H1 (cell line): ENCODE data around the gene MAGI1. TPM values are rescaled to one million over a fixed set of nuclear protein-coding genes. Genes with fewer than 3 reads are reported as not detected.

Experiments
- CBX8 ChIP-seq: fragments of 300-800, 300-1000 bp; sonication (generic); IDR thresholded peaks from 2 replicates; pipeline ENCODE4 v1.7.1; 2016; ENCODE audit warnings: low read depth, low read length, borderline replicate concordance
- KDM1A ChIP-seq: fragments of 200-600, 300-600 bp; sonication (generic); IDR thresholded peaks from 2 replicates; pipeline ENCODE4 v1.7.1; 2016; ENCODE audit warnings: mild to moderate bottlenecking, low read length, borderline replicate concordance
- PHF8 ChIP-seq: fragments of 200-600 bp; sonication (generic); conservative IDR thresholded peaks from 2 replicates; pipeline ENCODE4 v1.7.1; 2012; ENCODE audit warnings: low read depth, mild to moderate bottlenecking, inconsistent platforms, low read length, moderate library complexity
- SP2 ChIP-seq: IDR thresholded peaks from 2 replicates; pipeline ENCODE4 v1.6.1; 2012; ENCODE audit warnings: mild to moderate bottlenecking, low read length, inconsistent platforms
- polyA plus RNA-seq, 7 experiments: library from polyadenylated mRNA; depleted of rRNA in 3 of 7; stranded (reverse) in 5 of 7; unstranded in 2 of 7; fragments of >200 nt in 5 of 7; fragments of 200-250 nt in 2 of 7; gene quantifications; 1 replicate in 5 of 7; 2 replicates in 1 of 7; 4 replicates in 1 of 7; pipeline versions ENCODE4 v1.2.1 to v1.2.3, GENCODE V29; 2011 to 2013; ENCODE audit warnings: missing spikeins in 2 of 7, mixed read lengths in 2 of 7
- total RNA-seq: library from RNA; stranded (reverse); fragmentation: NEBNext Ultra II Directional; extraction: Animal tissue kit (Norgen Biotek cat#: 25700); gene quantifications from 2 replicates; pipeline ENCODE4 v1.2.1, GENCODE V29; 2021

The MAGI1 gene
- total and polyA plus RNA-seq, 2 of the 8 experiments (the other 6 are each of a cell fraction or from before 2014, with no cell fraction given): 19.8 to 78.0 TPM

DNA sequence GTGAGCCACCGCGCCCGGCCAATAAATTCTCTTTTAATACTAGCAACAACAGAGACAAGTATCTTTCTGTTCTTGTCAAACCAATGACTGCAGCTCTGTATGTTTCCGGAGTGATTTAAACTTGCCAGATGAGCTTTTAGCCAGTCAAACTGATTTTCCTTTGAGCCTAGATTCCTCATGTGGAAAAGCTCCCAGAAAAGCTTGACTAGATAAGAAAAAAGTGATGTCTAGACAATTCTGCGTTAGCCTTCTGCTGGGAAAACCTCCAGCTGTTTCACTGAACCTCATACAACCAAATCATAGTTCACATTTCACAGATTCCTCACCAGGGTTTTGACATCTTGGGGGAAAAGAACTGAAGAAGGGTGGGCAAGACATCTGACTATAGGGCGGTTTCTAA lies 78.6 kb downstream of the MAGI1 start (continued):
- TF ChIP-seq SP2 (no peak), PHF8 (no peak), CBX8 (no peak), KDM1A (no peak)
